A673 (cell line): ENCODE measurements around the gene ZNF511.

Experiments used
- CTCF ChIP-seq: fragments of 300-800, 200-600 bp; sonication (generic); conservative IDR thresholded peaks from 2 replicates; pipeline ENCODE4 v1.5.1; 2017; ENCODE audit warnings: low read depth, mild to moderate bottlenecking, antibody characterized with exemption, low read length, moderate library complexity, mixed read lengths
- EZH2 ChIP-seq: fragments of 200-600 bp; sonication (generic); IDR thresholded peaks from 2 replicates; pipeline ENCODE4 v1.6.1; 2017; ENCODE audit warnings: borderline replicate concordance, low read depth, mild to moderate bottlenecking, mixed read lengths, antibody characterized with exemption, low read length; ENCODE audit not compliant: poor library complexity, severe bottlenecking

GRCh38 chr10:133262696-133263095, 46.0 kb upstream of the ZNF511 start:
- TF ChIP-seq EZH2 = no peak
- TF ChIP-seq CTCF = no peak
